CD4-positive, alpha-beta memory T cell (primary cell): ENCODE results near the gene SERPINB10. TPM values are rescaled to one million over a fixed set of nuclear protein-coding genes. Genes with fewer than 3 reads are reported as not detected.
"Not testable (repeated sequence)": the region's sequence is repeated elsewhere in the genome, so short reads cannot be mapped to it uniquely, and the experiment has no call there.

Experiments
- CTCF ChIA-PET: fragments of 350-600 bp; sonication (Branson Sonifier 250); formaldehyde crosslinking; loops from one replicate; lab custom pipeline; 2021; ENCODE audit warnings: inconsistent platforms; ENCODE audit not compliant: partially characterized antibody; lab: Charles Lee
- POLR2A ChIA-PET: fragments of 350-600 bp; sonication (Branson Sonifier 250); formaldehyde crosslinking; loops from one replicate; lab custom pipeline; 2021; ENCODE audit not compliant: partially characterized antibody; lab: Charles Lee
- DNase-seq, 5 donors: peaks; one replicate each; pipeline versions ENCODE4 v3.0.0 to v3.0.0-alpha.2; 2020 to 2022; ENCODE audit warnings: mixed read lengths in 1 of 5
- H3K27ac ChIP-seq: one replicate; pipeline ENCODE4 v1.7.0; 2013; ENCODE audit warnings: low read depth, low read length
- H3K27me3 ChIP-seq: 2 replicates; pipeline ENCODE4 v1.7.0; 2013; ENCODE audit warnings: mild to moderate bottlenecking, low read length, moderate library complexity; ENCODE audit not compliant: insufficient read depth
- H3K36me3 ChIP-seq: 2 replicates; pipeline ENCODE4 v1.7.0; 2013; ENCODE audit warnings: mild to moderate bottlenecking, low read length, moderate library complexity; ENCODE audit not compliant: insufficient read depth
- H3K4me1 ChIP-seq: 2 replicates; pipeline ENCODE4 v1.7.0; 2013; ENCODE audit warnings: mild to moderate bottlenecking, low read length, moderate library complexity; ENCODE audit not compliant: insufficient read depth
- H3K4me3 ChIP-seq, 2 donors: one replicate each; pipeline ENCODE4 v1.7.0; 2013; ENCODE audit warnings: low read length in 2 of 2, mild to moderate bottlenecking in 1 of 2
- H3K9me3 ChIP-seq, 2 donors: one replicate each; pipeline ENCODE4 v1.7.0; 2013; ENCODE audit warnings: low read length in 2 of 2, control low read depth in 1 of 2; ENCODE audit not compliant: control insufficient read depth in 1 of 2
- H3K27ac Mint-ChIP-seq, 7 donors: one replicate each; pipeline ENCODE4 v1.8.0; 2020 to 2021; ENCODE audit warnings: mixed read lengths in 7 of 7, mild to moderate bottlenecking in 6 of 7, inconsistent platforms in 3 of 7, moderate library complexity in 3 of 7
- H3K27me3 Mint-ChIP-seq, 2 donors: one replicate each; pipeline ENCODE4 v1.8.0; 2020 to 2021; ENCODE audit warnings: mixed read lengths in 2 of 2
- H3K36me3 Mint-ChIP-seq, 2 donors: one replicate each; pipeline ENCODE4 v1.8.0; 2020 to 2021; ENCODE audit warnings: mixed read lengths in 2 of 2, inconsistent platforms in 1 of 2, mild to moderate bottlenecking in 1 of 2
- H3K4me1 Mint-ChIP-seq, 4 donors: one replicate each; pipeline ENCODE4 v1.8.0; 2020 to 2021; ENCODE audit warnings: mixed read lengths in 4 of 4, mild to moderate bottlenecking in 1 of 4
- H3K4me3 Mint-ChIP-seq, 8 donors: one replicate each; pipeline ENCODE4 v1.8.0; 2020 to 2021; ENCODE audit warnings: mixed read lengths in 8 of 8, mild to moderate bottlenecking in 7 of 8, moderate library complexity in 6 of 8, inconsistent platforms in 3 of 8
- H3K9me3 Mint-ChIP-seq, 8 donors: one replicate each; pipeline ENCODE4 v1.8.0; 2020 to 2021; ENCODE audit warnings: mixed read lengths in 8 of 8, mild to moderate bottlenecking in 5 of 8, inconsistent platforms in 3 of 8, moderate library complexity in 1 of 8
- intact Hi-C: fragments of 100-400 bp; cut with micrococcal nuclease; formaldehyde crosslinking; loops from one replicate; pipeline ENCODE4 v1.15.1; 2023
- polyA plus RNA-seq, 2 donors: library from polyadenylated mRNA; unstranded; fragments of 300-500 nt; fragmentation: Illumina TruSeq; gene quantifications; one replicate each; pipeline ENCODE4 v1.2.3, GENCODE V29; 2021
- total RNA-seq, 2 experiments: library from RNA; stranded (reverse); gene quantifications; one replicate each; pipeline ENCODE4 v1.2.3, GENCODE V29; 2021

The SERPINB10 gene
- total and polyA plus RNA-seq, 4 experiments from 2014 or later, result not detected

GRCh38 chr18:63940543-63941050 lies 32.8 kb downstream of the SERPINB10 start:
- H3K27me3 Mint-ChIP-seq, result peaks cover 16 to 25% of the 10 kb centered on the region in 2 donors
- H3K27ac ChIP-seq, H3K4me1 Mint-ChIP-seq, H3K36me3 ChIP-seq, H3K27ac Mint-ChIP-seq, H3K9me3 ChIP-seq, H3K9me3 Mint-ChIP-seq, DNase-seq, H3K4me3 ChIP-seq, POLR2A ChIA-PET, H3K4me3 Mint-ChIP-seq, H3K36me3 Mint-ChIP-seq, intact Hi-C loops, H3K27me3 ChIP-seq: not testable (repeated sequence)
- H3K4me1 ChIP-seq, result peaks cover 14% of the 10 kb centered on the region
- CTCF ChIA-PET, result interaction anchor here (1.5 kb wide), 1 partner anchor 23 kb away, joined by 5 read pairs; no protein-coding TSS in a partner anchor

- ChIA-PET CTCF (no interaction called here), POLR2A (no interaction called here)
- peaks cover 14 to 26% of the 10 kb centered on the region in 2 donors for H3K27me3 Mint-ChIP-seq
- H3K27ac Mint-ChIP-seq, result no peak overlapping the region
- no peaks in the 10 kb centered on the region for H3K36me3 Mint-ChIP-seq
- H3K9me3 ChIP-seq, result no peaks in the 10 kb centered on the region
- no peak overlapping the region for H3K4me3 ChIP-seq
- no peak overlapping the region for H3K27ac ChIP-seq
- H3K4me3 Mint-ChIP-seq, result no peak overlapping the region
- peaks cover 13% of the 10 kb centered on the region for H3K4me1 ChIP-seq
- H3K4me1 Mint-ChIP-seq, result peaks cover 8 to 27% (median 20%) of the 10 kb centered on the region in 4 donors
- no peak for DNase-seq
- intact Hi-C loops, result no loop called here
- no peaks in the 10 kb centered on the region for H3K36me3 ChIP-seq
- peaks cover 0 to 2% (median 0%) of the 10 kb centered on the region in 8 donors for H3K9me3 Mint-ChIP-seq
- H3K27me3 ChIP-seq, result no peaks in the 10 kb centered on the region
These were observed 39.5 kb downstream of the SERPINB10 start for GRCh38 chr18:63947051-63947790.

GRCh38 chr18:63949068-63949737 lies 41.4 kb downstream of the SERPINB10 start, which contains the start of gene HMSD:
TSS of gene HMSD (plus strand) at chr18:63949301. CDS start at chr18:63953456, 4,155 bp downstream.
- peak within 1 kb of the TSS; percentile 73 to 89 (median 78) for H3K4me3 Mint-ChIP-seq
- intact Hi-C loops, result loop anchor here (1.0 kb wide), 1 partner anchor 30 kb away; no protein-coding TSS in a partner anchor
- CTCF ChIA-PET, result interaction anchor here (0.9 to 2.0 kb wide), 4 partner anchors 10 to 18 kb away, joined by 3 to 9 read pairs (median 4); no protein-coding TSS in a partner anchor
- H3K9me3 Mint-ChIP-seq, result no peaks in the 10 kb centered on the region
- H3K36me3 ChIP-seq, result no peaks in the 10 kb centered on the region
- DNase-seq, result peak; percentile 34 to 61 (median 46)
- H3K4me3 ChIP-seq, result peak within 1 kb of the TSS; percentile 29 to 42
- H3K4me1 Mint-ChIP-seq, result peaks cover 8 to 27% (median 20%) of the 10 kb centered on the region in 4 donors
- peaks cover 13% of the 10 kb centered on the region for H3K4me1 ChIP-seq
- H3K27ac Mint-ChIP-seq, result peak within 1 kb of the TSS in 2 of 7 donors; percentile 60 to 61
- no peaks in the 10 kb centered on the region for H3K27me3 ChIP-seq
- H3K36me3 Mint-ChIP-seq, result no peaks in the 10 kb centered on the region
- H3K27ac ChIP-seq, result no peak within 1 kb of the TSS
- POLR2A ChIA-PET, result no interaction called here
- H3K27me3 Mint-ChIP-seq, result peaks cover 4 to 13% of the 10 kb centered on the region in 2 donors
- H3K9me3 ChIP-seq, result no peaks in the 10 kb centered on the region

- Histone ChIP-seq H3K4me1 (peaks cover 13% of the 10 kb centered on the region), H3K4me3 (no peak overlapping the region), H3K27ac (no peak overlapping the region), H3K9me3 (no peaks in the 10 kb centered on the region), H3K27me3 (no peaks in the 10 kb centered on the region), H3K36me3 (no peaks in the 10 kb centered on the region)
- H3K36me3 Mint-ChIP-seq, result no peaks in the 10 kb centered on the region
- CTCF ChIA-PET, result interaction anchor here (0.7 to 1.5 kb wide), 2 partner anchors 13 to 15 kb away, joined by 4 to 5 read pairs; no protein-coding TSS in a partner anchor
- H3K4me3 Mint-ChIP-seq, result peak overlapping the region in 1 of 8 donors; percentile 43
- DNase-seq, result no peak
- POLR2A ChIA-PET, result no interaction called here
- peaks cover 8 to 27% (median 20%) of the 10 kb centered on the region in 4 donors for H3K4me1 Mint-ChIP-seq
- no peaks in the 10 kb centered on the region for H3K9me3 Mint-ChIP-seq
- H3K27ac Mint-ChIP-seq, result no peak overlapping the region
- H3K27me3 Mint-ChIP-seq, result peaks cover 1 to 6% of the 10 kb centered on the region in 2 donors
- intact Hi-C loops, result no loop called here
These were observed 43.5 kb downstream of the SERPINB10 start for GRCh38 chr18:63951302-63951705.

GRCh38 chr18:63953811-63954210 lies 46.1 kb downstream of the SERPINB10 start:
- Histone ChIP-seq H3K4me3 (no peak overlapping the region), H3K27ac (no peak overlapping the region), H3K9me3 (no peaks in the 10 kb centered on the region), H3K27me3 (no peaks in the 10 kb centered on the region), H3K36me3 (no peaks in the 10 kb centered on the region), H3K4me1 (peaks cover 11% of the 10 kb centered on the region)
- Mint-ChIP-seq H3K4me3 (no peak overlapping the region), H3K27ac (no peak overlapping the region), H3K27me3 (peaks cover 6 to 8% of the 10 kb centered on the region in 2 donors), H3K4me1 (peaks cover 8 to 17% (median 14%) of the 10 kb centered on the region in 4 donors), H3K36me3 (no peaks in the 10 kb centered on the region), H3K9me3 (no peaks in the 10 kb centered on the region)
- ChIA-PET CTCF (interaction anchor here (2.1 to 4.0 kb wide), 2 partner anchors 10 to 21 kb away, joined by 5 to 20 read pairs; no protein-coding TSS in a partner anchor), POLR2A (no interaction called here)
- intact Hi-C loops, result no loop called here
- no peak for DNase-seq

- intact Hi-C loops, result no loop called here
- H3K27ac ChIP-seq, result no peak overlapping the region
- no peaks in the 10 kb centered on the region for H3K27me3 ChIP-seq
- ChIA-PET POLR2A (no interaction called here), CTCF (no interaction called here)
- H3K27me3 Mint-ChIP-seq, result peaks cover 6 to 8% of the 10 kb centered on the region in 2 donors
- H3K36me3 Mint-ChIP-seq, result no peaks in the 10 kb centered on the region
- no peaks in the 10 kb centered on the region for H3K4me1 Mint-ChIP-seq
- H3K4me3 ChIP-seq, result no peak overlapping the region
- no peak for DNase-seq
- H3K9me3 Mint-ChIP-seq, result no peaks in the 10 kb centered on the region
- no peaks in the 10 kb centered on the region for H3K9me3 ChIP-seq
- no peak overlapping the region for H3K27ac Mint-ChIP-seq
- no peaks in the 10 kb centered on the region for H3K36me3 ChIP-seq
- no peaks in the 10 kb centered on the region for H3K4me1 ChIP-seq
- H3K4me3 Mint-ChIP-seq, result no peak overlapping the region
These were observed 49.0 kb downstream of the SERPINB10 start for GRCh38 chr18:63956755-63957154.

GRCh38 chr18:63960891-63961290 lies 53.1 kb downstream of the SERPINB10 start:
- POLR2A ChIA-PET, result no interaction called here
- H3K27me3 ChIP-seq, result no peaks in the 10 kb centered on the region
- Mint-ChIP-seq H3K27me3 (peaks cover 5 to 9% of the 10 kb centered on the region in 2 donors), H3K27ac (no peak overlapping the region), H3K9me3 (no peaks in the 10 kb centered on the region), H3K4me3 (no peak overlapping the region), H3K36me3 (no peaks in the 10 kb centered on the region), H3K4me1 (no peaks in the 10 kb centered on the region)
- CTCF ChIA-PET, result interaction anchor here (3.2 to 9.0 kb wide), 3 partner anchors 15 to 35 kb away, joined by 14 to 118 read pairs (median 56); no protein-coding TSS in a partner anchor
- intact Hi-C loops, result no loop called here
- no peaks in the 10 kb centered on the region for H3K36me3 ChIP-seq
- H3K4me3 ChIP-seq, result no peak overlapping the region
- no peak overlapping the region for H3K27ac ChIP-seq
- no peaks in the 10 kb centered on the region for H3K9me3 ChIP-seq
- no peak for DNase-seq
- no peaks in the 10 kb centered on the region for H3K4me1 ChIP-seq
